Breast epithelium (tissue), 4 donors: Measurements from ENCODE around the gene SMIM5. TPM values are rescaled to one million over a fixed set of nuclear protein-coding genes. Genes with fewer than 3 reads are reported as not detected.
A peak's percentile ranks its signal among the peaks of the same experiment; 100 is the strongest.

ENCODE experiments used
- DNase-seq, 2 donors: peaks; one replicate each; pipeline ENCODE4 v3.0.0-alpha.2; 2019; ENCODE audit warnings: low spot score in 2 of 2
- H3K27ac ChIP-seq, 2 donors: fragments of 200-600 bp; sonication (generic) in 1 of 2; one replicate each; pipeline ENCODE4 v1.5.1; 2016 to 2019; ENCODE audit warnings: mild to moderate bottlenecking in 1 of 2
- H3K27me3 ChIP-seq, 2 donors: fragments of 200-600 bp; sonication (generic) in 1 of 2; one replicate each; pipeline versions ENCODE4 v1.5.1 to v1.6.0; 2017 to 2019; ENCODE audit warnings: control low read depth in 1 of 2, mild to moderate bottlenecking in 1 of 2
- H3K36me3 ChIP-seq: fragments of 200-600 bp; one replicate; pipeline ENCODE4 v1.5.1; 2019
- H3K4me1 ChIP-seq, 2 donors: fragments of 200-600 bp; sonication (generic); one replicate each; pipeline ENCODE4 v1.5.1; 2016 to 2019; ENCODE audit warnings: control low read depth in 1 of 2
- H3K4me3 ChIP-seq, 3 donors: fragments of 200-600 bp; sonication (generic); 1 replicate in 2 of 3; 2 replicates in 1 of 3; pipeline ENCODE4 v1.5.1; 2016 to 2019; ENCODE audit warnings: mild to moderate bottlenecking in 3 of 3, moderate library complexity in 2 of 3
- H3K9me3 ChIP-seq, 2 donors: fragments of 200-600 bp; sonication (generic) in 1 of 2; one replicate each; pipeline ENCODE4 v1.5.1; 2016 to 2019; ENCODE audit warnings: control low read depth in 1 of 2
- CTCF ChIP-seq, 3 donors: fragments of 450-650 bp; IDR thresholded peaks; one replicate each; pipeline ENCODE4 v1.5.1; 2016 to 2017; ENCODE audit warnings: antibody characterized with exemption in 3 of 3, mild to moderate bottlenecking in 3 of 3, moderate library complexity in 3 of 3
- POLR2A ChIP-seq: fragments of 450-650 bp; IDR thresholded peaks from one replicate; pipeline ENCODE4 v1.6.1; 2016; ENCODE audit warnings: antibody characterized with exemption, mild to moderate bottlenecking, moderate library complexity
- POLR2AphosphoS5 ChIP-seq, 3 donors: sonication (generic); formaldehyde crosslinking; IDR thresholded peaks; one replicate each; pipeline ENCODE4 v1.6.1; 2017; ENCODE audit warnings: antibody characterized with exemption in 3 of 3
- intact Hi-C: fragments of 100-400 bp; cut with DNase I; formaldehyde crosslinking; loops from one replicate; pipeline ENCODE4 v1.15.1; 2023; ENCODE audit warnings: low total_unique reads
- total RNA-seq, 3 donors: library from RNA; depleted of rRNA; stranded (reverse); fragments of >200 nt; gene quantifications; one replicate each; pipeline ENCODE4 v1.1.0, GENCODE V29; 2016

The SMIM5 gene
- total RNA-seq, 3 donors from 2014 or later = 0.29 to 2.6 (median 0.48) TPM

- peak overlapping the region; percentile 81 to 96 for H3K27ac ChIP-seq
- H3K4me3 ChIP-seq = peak overlapping the region; percentile 70 to 91 (median 73)
- H3K9me3 ChIP-seq = no peaks in the 10 kb centered on the region
- DNase-seq = peak; percentile 88 to 97
- no peaks in the 10 kb centered on the region for H3K36me3 ChIP-seq
- no peaks in the 10 kb centered on the region for H3K27me3 ChIP-seq
- no peak for TF ChIP-seq POLR2A
- peak in 2 of 3 donors; percentile 26 to 92 for TF ChIP-seq CTCF (IDR thresholded peaks at IDR 0.05)
- no peak for TF ChIP-seq POLR2AphosphoS5 (IDR thresholded peaks at IDR 0.05)
- intact Hi-C loops = loop anchor here (10.0 kb wide), 1 partner anchor 164 kb away; no protein-coding TSS in a partner anchor
- H3K4me1 ChIP-seq = peaks cover 0 to 7% of the 10 kb centered on the region in 2 donors
These were observed 44.0 kb upstream of the SMIM5 start for GRCh38 chr17:75589012-75589918.

DNA sequence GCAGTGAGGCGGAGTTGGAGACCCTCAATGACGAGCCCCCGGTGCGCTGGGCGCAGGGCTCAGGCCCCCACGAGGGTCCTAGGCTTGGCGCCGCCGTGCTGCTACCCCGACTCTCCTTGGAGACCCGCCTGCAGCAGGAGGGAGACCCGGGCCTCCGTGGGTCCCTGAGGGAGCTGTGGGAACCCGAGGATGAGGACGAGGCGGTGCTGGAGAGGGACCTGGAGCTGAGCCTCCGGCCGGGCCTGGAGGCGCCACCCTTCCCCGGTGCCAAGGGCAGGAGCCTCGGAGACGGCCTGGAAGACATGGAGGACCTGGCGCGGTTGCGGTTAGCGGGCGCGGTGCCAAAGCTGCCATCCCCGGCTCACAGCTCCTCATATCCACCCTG, 43.3 kb upstream of the SMIM5 start:
- no peaks in the 10 kb centered on the region for H3K9me3 ChIP-seq

DNA sequence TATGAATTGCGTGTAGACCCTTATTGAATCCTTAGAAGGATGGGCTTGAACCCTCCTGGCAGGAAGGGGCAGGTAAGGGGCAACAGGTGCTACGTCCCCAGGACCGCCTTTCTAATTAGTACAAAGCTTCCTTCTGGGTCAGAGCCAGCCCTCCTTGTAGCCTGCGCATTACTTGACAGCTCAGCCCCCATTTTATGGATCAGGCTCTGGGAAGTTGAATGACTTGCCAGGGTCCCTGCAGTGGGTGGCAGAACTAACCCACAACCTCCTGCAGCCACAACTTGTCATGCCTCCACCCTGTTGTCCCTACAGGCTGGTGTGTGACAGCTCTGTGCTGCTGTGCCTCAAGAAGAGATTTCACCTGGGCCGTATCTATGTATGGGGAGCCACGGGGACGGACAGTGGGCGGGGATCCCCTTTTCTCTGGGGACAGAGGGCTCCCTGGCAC, 42.9 kb upstream of the SMIM5 start:
- Histone ChIP-seq H3K27ac (peak overlapping the region; percentile 81 to 96), H3K36me3 (no peaks in the 10 kb centered on the region), H3K4me3 (peak overlapping the region in 2 of 3 donors; percentile 70 to 91), H3K27me3 (no peaks in the 10 kb centered on the region), H3K4me1 (peaks cover 0 to 7% of the 10 kb centered on the region in 2 donors), H3K9me3 (no peaks in the 10 kb centered on the region)
- intact Hi-C loops = no loop called here
- TF ChIP-seq POLR2A = no peak
- no peak for TF ChIP-seq CTCF (IDR thresholded peaks at IDR 0.05)
- TF ChIP-seq POLR2AphosphoS5 (IDR thresholded peaks at IDR 0.05) = no peak
- DNase-seq = no peak

More for the DNA sequence above, 43.3 kb upstream of the SMIM5 start:
- H3K4me1 ChIP-seq = peaks cover 0 to 7% of the 10 kb centered on the region in 2 donors
- H3K27ac ChIP-seq = peak overlapping the region; percentile 81 to 96
- intact Hi-C loops = loop anchor here (10.0 kb wide), 1 partner anchor 165 kb away; no protein-coding TSS in a partner anchor
- TF ChIP-seq POLR2A = no peak
- no peak for TF ChIP-seq CTCF (IDR thresholded peaks at IDR 0.05)
- TF ChIP-seq POLR2AphosphoS5 (IDR thresholded peaks at IDR 0.05) = no peak
- DNase-seq = no peak
- H3K36me3 ChIP-seq = no peaks in the 10 kb centered on the region
- H3K27me3 ChIP-seq = no peaks in the 10 kb centered on the region
- peak overlapping the region; percentile 70 to 91 (median 73) for H3K4me3 ChIP-seq

GRCh38 chr17:75590849-75591721, 42.1 kb upstream of the SMIM5 start:
- Histone ChIP-seq H3K36me3 (no peaks in the 10 kb centered on the region), H3K27me3 (no peaks in the 10 kb centered on the region), H3K4me1 (peaks cover 0 to 7% of the 10 kb centered on the region in 2 donors), H3K9me3 (no peaks in the 10 kb centered on the region), H3K27ac (peak overlapping the region in 1 of 2 donors; percentile 96), H3K4me3 (no peak overlapping the region)
- TF ChIP-seq POLR2AphosphoS5 (IDR thresholded peaks at IDR 0.05) (no peak), CTCF (IDR thresholded peaks at IDR 0.05) (no peak), POLR2A (no peak)
- no peak for DNase-seq
- intact Hi-C loops = no loop called here
